Measurements from ENCODE around the gene ZDHHC8.

The ZDHHC8 gene

DNA sequence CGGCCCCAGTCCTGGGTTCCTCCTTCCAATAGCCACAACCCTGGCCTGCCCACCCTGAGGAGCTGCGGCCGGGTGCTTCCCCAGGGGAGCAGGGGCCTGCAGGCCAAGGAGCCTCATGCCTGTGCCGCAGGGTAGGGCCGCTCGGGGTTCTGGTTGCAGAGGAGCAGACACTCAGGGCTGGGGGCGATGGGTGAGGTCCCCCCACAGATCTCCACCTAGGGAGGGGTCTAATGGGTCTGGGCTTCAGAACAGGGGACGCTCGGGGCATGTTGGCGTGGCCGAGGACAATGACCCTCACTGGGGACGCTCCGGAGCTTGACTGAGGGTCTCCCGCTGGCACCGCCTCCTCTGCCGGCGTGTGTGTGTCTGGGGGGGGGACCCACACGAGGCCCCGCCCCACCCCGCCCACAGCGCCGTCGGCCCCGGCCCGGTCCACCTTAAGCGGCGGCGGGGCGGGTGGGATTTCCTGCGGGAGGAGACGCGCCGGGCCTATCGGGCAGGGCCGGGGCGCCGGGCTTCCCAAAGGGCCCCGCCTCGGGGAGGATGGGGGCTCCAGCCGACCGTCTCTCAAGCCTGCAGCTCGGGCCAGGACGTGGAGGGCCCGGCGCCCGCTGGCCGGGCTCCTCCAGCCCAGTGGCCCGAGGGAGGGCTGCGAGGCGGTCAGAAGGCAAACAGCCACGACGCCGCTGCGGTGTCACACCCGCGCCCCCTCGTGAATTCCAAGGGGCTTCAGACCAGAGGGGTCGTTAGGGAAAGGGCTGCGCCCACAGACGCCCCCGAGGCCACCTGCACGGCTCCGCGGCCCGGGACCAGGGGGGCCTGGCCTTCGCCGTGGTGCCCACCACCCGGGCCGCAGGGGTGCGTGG is 640 bp upstream of the ZDHHC8 start:
- DNase-seq: peak; percentile 29

DNA sequence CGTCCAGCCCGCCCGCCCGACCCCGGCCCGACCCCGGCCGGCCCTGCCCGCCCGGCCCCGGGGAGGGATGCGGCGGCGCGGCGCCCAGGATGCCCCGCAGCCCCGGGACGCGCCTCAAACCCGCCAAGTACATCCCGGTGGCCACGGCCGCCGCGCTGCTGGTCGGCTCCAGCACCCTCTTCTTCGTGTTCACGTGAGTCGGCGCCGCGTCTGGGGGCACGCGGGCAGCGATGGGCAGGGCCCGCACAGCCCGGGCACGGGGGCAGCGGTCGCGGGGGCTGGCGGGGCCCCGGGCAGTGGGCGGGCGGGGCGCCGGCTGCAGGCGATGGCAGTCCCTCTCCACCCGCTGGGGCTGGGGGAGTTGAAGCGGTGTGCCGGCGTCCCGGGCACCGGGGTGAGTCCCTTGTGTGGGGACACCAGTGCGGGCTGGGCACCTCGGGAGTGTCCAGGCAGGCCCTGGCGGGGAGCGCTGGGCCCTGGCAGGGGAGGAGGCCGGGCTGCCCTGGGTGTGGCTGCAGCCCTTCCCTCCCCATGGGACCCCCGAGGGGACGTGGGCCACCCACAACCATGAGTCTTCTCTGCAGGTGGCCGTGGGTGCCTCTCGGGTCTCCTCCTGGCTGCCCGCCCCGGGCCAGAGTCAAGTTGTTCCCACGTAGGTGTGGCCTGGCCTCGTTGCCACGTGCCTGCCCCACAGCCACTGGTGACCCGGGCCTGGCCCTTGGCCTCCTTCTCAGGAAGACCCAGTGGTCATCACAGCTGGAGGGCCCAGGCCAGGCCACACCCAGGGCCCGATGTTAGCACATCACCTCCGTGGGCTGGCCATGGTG is 468 bp downstream of the ZDHHC8 start:
- no peak for DNase-seq

DNA sequence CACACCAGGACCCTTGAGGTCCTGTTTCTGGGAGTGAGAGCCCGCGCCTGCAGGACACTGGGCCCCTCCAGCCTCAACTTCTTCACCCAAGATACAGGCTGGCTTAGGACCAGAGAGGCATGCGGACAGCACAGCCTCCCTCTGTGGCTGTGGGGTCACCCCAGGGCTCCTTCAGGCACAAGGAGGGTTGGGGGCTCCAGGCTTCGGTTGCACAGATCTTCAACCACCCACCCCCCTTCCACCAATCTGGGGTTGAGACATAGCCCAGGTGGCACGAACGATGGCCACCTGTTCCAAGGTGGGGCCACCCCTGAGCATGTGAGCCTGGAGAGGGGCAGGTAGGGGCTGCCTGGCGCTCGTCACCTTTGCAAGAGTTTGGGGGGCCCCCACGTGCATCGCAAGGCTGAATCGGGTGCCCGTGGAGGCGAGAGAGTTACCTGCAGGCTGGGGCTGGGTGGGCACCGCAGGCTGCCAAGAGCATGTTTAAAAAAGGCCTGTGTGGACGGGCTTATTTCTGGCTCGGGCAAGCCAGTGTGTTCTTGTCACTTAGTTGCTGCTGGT is 1.2 kb downstream of the ZDHHC8 start:
- DNase-seq: no peak

DNA sequence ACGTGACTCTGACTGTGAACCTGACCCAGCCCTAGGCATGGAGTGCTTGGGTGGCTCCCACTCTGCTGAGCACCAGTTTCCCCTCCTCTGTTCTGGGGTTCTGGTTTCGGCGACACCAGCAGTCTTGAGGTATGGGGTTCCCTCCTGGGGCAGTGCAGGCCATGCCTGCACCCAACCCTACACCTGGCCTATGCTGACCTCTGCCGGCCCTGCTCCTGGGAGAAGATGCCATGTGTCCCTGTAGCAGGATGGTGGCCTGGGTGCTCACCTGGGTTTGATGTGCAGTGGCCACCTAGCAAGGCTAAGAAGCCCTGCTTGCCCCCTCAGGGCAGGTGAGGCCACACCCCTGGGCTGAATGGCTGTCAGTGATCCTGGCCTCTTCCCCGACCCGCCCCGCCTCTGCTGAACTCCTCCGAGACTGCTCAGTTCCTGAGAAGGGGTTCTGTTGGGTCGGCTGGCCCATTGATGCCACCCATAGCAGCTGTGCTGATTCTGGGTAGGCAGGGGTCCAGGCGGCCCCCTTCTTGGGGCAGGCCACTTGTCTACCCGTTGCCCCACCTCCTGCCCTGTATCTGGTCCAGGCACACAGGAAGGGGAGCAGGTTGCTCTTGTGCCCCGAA is 2.4 kb downstream of the ZDHHC8 start:
- no peak for DNase-seq

DNA sequence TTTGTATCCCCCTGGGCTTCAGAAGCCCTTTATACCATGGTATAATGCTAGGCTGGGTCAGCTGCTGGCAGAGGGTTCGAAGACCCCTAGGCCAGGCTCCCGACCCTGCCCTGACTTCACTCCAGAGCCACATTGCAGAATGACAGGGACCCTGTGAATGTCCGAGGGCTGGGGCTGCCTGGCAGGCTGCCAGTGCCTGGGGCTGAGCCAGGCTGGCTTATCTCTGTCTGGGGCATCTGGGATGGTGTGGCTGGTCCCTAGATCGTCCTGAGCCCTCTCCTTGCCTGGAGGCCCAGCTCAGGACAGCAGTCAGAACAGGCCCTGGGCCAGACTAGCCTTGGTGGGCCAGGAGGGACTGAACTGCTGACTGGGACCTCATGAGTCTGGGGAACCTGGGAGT is 3.7 kb downstream of the ZDHHC8 start:
- no peak for DNase-seq

DNA sequence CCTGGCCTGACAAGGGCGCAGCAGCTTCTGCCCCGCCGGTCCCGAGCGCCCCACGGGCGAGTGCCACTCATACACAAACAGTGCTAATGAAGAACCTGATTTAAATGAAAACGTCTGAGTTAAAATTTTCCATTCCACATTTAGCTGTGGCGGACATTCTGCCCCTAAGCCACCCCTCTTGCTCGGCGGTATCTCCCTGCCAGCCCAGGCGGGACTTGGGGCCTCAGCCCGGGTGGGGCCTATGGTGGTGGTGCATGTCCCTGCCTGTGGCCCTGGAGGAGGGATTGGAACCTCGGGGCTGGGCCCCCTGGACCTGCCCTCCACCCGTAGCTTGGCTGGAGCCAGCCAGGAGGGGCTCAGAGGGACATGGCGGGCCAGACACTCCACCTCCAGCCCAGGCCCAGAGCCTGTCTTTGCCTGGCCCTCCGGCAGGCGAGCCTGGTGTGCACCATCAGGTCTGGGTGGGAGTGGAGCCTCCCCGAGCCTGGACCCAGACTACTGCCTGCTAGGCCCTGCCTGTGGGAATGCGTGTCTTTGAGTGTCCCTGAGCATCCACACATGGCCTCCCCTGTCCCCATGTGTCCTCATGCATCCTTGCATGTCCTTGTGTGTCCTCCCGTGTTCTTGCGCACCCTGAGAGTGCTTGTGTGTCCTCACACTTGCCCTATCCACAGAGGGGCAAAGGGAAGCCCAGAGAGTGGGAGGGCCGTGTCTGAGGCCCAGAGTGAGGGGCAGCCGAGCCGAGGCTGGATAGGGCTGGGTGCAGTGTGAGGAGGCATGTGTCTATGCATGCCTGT is 4.4 kb downstream of the ZDHHC8 start:
- no peak for DNase-seq

DNA sequence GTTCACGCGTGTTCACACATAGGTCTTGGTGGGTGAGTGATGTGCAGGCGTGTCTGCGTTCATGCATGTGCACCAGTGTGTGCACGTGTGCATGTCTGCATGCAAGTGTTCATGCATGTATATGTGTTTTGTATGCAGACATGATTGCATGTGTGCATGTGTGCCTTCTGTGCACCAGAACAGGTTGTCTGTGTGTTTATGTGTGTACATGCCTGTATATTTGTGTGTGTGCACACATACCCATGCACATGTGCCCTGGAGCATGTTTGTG is 4.9 kb downstream of the ZDHHC8 start:
- DNase-seq: no peak

DNA sequence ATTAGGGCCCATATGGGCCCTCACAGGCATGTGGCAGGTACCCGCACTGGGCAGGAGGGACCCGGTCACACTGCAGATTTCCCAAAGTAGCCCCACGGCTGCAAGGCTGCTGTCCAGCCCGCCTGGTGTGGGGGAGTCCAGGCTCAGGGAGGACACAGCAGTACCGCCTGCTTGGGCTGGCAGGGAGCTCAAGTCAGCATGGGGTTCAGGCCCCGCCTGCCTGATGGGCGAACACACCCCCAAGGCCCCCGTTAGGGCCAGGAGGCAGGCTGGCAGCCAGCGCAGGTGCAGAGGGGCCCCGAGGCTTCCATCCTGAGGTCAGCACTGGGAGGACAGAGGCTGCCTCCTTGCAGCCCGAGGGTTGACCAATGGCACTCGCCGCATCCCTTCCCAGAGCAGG is 5.5 kb downstream of the ZDHHC8 start:
- no peak for DNase-seq

DNA sequence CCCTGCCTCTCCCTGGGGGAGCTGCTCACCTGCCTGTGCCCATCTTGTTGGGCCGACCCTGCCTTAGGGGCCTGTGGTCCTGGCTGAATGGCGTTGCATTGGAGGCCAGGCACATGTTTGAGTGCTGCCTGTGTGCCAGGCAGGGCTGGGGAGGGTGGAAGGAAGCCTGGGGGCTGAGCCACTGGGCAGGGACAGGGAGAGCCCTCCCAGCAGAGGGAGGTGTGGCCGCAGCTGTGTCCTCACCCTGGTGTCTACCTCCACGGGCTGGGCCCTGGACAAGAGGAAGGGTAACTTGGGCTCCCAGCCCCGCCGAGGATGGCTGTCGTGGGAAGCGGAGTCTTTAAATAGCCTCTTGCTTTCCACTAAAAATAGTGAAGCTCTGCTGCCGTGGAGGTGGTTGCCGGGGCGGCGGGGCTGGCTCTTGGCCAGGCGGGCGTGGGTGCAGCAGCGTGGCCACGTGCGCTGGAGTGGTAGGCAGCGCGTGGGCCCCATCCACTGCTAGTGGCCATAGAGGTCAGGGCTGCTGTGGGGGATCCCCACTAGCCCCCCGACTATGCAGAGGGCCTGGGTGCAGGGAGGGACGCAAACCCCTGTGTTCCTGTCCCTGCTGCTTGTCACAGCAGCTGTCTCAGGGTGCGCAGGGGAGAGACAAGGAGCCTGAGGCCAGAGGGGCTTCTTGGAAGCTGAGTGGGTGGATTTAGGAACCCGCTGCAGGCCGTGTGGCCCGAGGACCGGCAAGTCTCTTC is 6.2 kb downstream of the ZDHHC8 start:
- DNase-seq: no peak

DNA sequence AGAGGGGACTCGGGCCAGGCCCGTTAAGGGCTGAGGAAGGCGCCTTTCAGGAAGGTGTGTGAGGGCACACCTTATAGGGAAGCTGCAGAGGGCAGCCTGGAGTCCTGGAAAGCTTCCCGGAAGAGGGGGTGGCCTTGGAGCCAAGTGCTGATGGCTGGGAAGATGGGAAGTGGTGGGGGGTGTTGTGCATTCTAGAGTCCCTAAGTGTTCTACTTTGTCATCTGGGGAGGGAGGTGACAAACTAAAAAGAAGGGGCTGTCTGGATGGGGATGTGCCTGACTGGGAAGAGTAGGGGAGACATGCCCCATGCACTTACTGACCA is 6.8 kb downstream of the ZDHHC8 start:
- DNase-seq: no peak

DNA sequence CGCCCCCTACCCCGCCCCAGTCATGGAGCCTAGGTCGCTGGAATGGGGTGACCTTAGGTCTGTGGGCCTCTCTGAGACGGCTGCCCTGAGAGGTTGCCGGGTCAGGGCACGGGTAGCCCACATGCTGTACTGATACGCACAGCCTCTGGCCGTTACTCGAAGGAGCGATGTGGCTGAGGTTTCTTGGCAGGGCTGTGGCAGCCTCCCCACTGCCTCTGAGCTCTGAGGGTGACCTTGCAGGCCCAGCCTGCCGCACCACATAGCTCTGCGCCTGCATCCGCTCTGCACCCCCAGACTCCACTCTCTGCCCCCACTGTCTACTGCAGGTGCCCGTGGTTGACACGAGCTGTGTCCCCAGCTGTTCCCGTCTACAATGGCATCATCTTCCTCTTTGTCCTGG is 7.3 kb downstream of the ZDHHC8 start:
- DNase-seq: no peak

DNA sequence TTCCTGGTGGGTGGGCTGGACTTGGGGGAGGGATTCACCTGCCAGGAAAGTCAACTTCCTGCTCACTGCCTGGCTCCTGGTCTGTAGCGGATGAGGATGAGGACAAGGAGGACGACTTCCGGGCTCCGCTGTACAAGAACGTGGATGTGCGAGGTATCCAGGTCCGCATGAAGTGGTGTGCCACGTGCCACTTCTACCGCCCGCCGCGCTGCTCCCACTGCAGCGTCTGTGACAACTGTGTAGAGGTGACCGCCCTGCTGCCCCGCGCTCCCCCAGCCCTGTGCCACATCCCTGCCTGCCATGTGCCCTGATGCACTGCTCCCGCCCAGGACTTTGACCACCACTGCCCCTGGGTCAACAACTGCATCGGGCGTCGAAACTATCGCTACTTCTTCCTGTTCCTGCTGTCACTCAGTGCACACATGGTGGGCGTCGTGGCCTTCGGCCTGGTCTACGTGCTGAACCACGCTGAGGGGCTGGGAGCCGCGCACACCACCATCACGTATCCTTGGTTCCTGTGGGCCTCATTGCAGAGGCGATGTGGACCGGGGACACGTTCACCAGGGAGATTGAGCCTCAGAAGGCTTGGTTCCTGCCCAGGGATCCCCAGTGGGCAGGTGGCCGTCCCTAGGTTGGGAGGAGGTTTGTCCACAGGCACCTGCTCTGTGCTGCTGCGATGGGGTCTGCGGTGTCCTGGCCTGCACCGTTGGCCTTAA is 7.9 kb downstream of the ZDHHC8 start:
- DNase-seq: no peak

DNA sequence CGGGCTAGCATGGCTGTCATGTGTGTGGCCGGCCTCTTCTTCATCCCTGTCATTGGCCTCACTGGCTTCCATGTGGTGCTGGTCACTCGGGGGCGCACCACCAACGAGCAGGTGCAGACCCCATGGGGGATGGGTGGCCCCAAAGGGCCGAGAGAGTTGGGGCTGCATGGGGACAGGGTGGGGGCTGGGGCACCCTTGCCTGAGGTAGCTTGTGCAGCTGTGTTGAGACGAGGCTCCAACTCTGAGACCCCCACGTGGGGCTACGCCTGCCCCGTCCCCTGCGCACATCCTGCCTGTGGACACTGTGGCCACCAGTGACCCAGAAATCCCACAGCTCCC is 8.5 kb downstream of the ZDHHC8 start:
- no peak for DNase-seq

DNA sequence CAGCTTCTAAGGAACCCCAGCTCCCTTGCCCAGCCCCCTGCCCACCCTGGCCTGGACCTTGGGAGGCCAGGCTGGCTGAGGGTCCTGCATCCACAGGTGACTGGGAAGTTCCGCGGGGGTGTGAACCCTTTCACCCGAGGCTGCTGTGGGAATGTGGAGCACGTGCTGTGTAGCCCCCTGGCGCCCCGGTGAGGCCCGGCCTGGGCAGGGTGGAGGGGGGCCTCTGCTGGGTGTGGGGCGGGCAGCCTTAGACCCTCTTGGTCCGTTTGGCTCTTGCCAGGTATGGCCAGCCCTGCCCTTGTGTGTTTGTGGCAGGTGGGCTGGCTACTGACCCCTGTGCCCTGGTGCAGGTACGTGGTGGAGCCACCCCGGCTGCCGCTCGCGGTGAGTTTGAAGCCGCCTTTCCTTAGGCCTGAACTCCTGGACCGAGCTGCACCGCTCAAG is 8.9 kb downstream of the ZDHHC8 start:
- no peak for DNase-seq

DNA sequence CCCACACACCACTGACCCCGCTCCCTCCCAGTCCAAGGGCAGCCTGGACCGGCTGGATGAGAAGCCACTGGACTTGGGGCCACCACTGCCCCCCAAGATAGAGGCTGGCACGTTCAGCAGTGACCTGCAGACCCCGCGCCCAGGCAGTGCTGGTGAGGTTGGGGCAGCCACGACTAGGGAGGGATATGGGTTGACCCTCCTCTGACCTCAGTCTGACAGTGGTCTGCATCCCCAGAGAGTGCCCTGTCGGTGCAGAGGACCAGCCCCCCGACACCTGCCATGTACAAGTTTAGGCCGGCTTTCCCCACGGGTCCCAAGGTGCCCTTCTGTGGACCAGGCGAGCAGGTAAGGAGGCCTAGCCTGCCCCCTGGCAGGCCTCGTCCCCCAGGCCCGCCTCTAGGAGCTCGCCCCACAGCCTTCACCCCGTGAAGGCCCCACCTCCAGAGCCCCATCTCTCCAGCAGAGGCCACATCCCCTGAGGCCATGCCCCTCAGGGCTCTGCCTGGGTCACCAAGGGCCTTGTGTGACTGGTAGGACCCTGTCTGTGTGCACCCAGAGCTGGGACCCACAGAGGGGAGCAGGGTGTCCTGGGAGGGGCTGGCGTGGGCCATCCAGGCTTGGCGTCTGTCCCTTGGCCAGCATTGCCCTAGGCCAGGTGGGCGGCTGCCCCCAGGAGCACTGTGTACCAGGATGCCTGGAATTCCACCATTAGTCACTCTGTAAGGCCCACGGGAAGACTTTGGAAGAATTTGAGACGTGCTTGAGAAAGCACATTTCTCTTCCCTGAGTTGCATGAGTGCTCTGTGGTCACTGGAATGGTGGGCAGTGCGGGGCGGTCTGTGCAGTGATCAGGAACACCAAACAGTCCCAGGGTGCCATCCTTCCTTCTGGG is 9.8 kb downstream of the ZDHHC8 start:
- DNase-seq: peak; percentile 56

DNA sequence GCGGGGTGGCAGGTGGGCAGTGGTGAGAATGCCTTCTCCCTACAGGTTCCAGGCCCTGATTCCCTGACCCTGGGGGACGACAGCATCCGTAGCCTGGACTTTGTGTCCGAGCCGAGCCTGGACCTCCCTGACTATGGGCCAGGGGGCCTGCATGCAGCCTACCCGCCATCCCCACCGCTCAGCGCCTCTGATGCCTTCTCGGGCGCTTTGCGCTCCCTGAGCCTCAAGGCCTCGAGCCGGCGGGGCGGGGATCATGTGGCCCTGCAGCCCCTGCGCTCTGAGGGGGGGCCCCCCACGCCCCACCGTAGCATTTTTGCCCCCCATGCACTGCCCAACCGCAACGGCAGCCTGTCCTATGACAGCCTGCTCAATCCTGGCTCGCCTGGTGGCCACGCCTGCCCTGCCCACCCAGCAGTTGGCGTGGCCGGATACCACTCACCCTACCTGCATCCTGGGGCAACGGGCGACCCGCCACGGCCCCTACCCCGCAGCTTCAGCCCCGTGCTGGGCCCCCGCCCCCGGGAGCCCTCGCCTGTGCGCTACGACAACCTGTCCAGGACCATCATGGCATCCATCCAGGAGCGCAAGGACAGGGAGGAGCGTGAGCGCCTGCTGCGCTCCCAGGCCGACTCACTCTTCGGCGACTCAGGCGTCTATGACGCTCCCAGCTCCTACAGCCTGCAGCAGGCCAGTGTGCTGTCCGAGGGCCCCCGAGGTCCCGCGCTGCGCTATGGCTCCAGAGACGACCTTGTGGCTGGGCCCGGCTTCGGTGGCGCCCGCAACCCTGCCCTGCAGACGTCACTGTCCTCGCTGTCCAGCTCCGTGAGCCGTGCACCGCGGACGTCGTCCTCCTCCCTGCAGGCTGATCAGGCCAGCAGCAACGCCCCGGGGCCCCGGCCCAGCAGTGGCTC is 11.4 kb downstream of the ZDHHC8 start:
- DNase-seq: no peak

DNA sequence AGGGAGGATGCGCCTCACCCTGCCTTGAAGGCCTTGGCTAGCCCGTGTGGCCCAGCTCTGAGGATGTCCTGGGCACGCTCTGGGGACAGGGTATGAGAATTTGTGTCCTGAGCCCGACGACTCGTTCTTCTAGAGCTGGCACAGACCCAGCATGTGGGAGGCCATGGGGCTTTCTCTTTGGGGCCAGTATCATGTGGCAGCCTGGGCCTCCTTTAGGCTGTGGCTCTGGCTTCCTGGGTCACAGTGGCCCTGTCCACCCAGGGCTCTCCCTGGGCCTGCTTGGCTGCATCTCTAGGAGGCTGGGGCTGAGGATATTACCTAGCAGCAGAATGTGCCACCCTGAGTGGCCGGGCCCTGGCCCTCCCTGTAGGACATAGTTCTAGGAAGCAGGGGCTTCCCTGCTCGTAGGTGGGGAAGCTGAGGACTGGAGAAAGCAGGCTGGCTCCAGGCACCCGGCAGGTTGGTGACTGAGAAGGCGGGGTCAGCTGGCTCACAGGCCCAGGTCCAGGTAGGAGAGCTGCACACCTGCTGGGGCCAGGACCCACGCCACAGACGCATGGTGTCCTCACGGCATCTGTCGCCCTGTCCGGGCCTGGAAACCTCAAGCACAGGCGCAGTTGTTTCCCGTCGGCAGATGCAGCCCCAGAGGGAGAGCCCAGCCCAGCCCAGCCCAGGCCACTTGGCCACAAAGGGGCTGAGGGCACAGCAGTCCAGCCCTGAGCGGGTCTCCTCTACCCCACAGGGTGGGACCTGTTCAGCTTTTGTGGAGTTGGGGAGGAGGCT is 12.5 kb downstream of the ZDHHC8 start:
- DNase-seq: no peak

DNA sequence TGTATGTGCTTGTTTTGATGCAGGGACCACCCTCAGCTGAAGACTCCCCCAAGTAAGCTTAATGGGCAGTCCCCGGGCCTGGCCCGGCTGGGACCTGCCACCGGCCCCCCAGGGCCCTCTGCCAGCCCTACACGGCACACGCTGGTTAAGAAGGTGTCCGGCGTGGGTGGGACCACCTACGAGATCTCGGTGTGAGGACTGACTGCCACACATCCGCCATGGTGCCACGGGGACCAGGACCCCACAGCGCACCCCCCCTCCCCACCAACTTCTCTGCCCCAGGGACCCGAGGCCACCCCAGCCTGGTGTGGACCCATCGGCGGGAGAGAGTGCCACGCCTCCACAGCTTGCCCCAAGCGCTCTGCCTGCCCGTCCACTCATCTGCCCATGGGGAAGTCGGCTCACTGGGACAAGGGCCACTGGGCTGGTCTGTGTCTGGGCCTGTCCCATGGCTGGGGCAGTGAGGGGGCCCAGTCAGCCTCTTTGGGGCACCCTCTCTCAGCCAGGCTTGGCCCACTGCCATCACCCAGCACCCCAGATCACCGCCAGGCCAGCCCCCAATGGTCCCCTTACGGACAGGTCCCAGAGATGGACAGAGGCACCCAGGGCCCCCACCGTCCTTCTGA is 13.7 kb downstream of the ZDHHC8 start:
- no peak for DNase-seq
